BJ (cell line): ENCODE data around the gene ROR2. TPM values are rescaled to one million over a fixed set of nuclear protein-coding genes. Genes with fewer than 3 reads are reported as not detected.

Experiments used
- CTCF ChIA-PET: fragments of 350-600 bp; formaldehyde crosslinking; extraction: SDS; loops from one replicate; lab custom pipeline; 2021; ENCODE audit warnings: antibody characterized with exemption, inconsistent platforms; lab: Yijun Ruan, JAX
- POLR2A ChIA-PET: fragments of 300-600 bp; sonication (Branson Sonifier 250); formaldehyde crosslinking; extraction: SDS; loops from one replicate; lab custom pipeline; 2021; ENCODE audit warnings: antibody characterized with exemption; lab: Charles Lee
- DNase-seq: peaks from one replicate; pipeline ENCODE4 v3.0.0-alpha.2; 2011; ENCODE audit warnings: low read depth
- H3K27me3 ChIP-seq: 2 replicates; pipeline ENCODE4 v1.6.0; 2011; ENCODE audit warnings: low read length; ENCODE audit not compliant: control insufficient read depth, insufficient read depth
- H3K36me3 ChIP-seq: 2 replicates; pipeline ENCODE4 v1.5.1; 2011; ENCODE audit warnings: low read length; ENCODE audit not compliant: control insufficient read depth, insufficient read depth
- H3K4me3 ChIP-seq: 2 replicates; pipeline ENCODE4 v1.5.1; 2011; ENCODE audit warnings: low read depth, mild to moderate bottlenecking, control low read depth, low read length
- polyA plus RNA-seq: library from polyadenylated mRNA; depleted of rRNA; stranded (reverse); fragments of >200 nt; gene quantifications from 2 replicates; pipeline ENCODE4 v1.2.3, GENCODE V29; 2011
- TF ChIP-seq, protein P1 (sequence below): IDR thresholded peaks from 2 replicates; pipeline ENCODE4 v1.5.1; 2011; ENCODE audit warnings: low read depth, mild to moderate bottlenecking, control low read depth, inconsistent platforms, low read length, moderate library complexity; ENCODE audit not compliant: insufficient read depth

The ROR2 gene
- polyA plus RNA-seq, 1 experiment, result 1.1 TPM

DNA sequence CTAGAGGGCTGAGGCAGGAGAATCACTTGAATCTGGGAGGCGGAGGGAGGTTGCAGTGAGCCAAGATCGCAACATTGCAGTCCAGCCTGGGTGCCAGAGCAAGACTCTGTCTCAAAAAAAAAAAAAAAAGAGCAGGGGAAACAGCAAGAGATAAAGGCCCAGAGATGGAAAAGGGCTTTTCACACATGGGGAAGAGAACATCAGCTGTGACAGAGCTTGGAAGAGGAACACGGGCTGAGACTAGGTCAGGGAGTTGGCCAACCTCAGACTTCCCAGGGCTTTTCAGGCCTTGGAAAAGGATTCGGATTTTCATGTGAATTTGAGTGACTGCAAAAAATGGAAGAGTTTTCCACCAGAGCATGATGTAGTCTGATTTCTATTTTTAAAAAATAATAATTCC lies 294.4 kb downstream of the ROR2 start:
- H3K27me3 ChIP-seq, result peaks cover 2% of the 10 kb centered on the region
- H3K4me3 ChIP-seq, result no peak overlapping the region
- TF ChIP-seq, protein P1, sequence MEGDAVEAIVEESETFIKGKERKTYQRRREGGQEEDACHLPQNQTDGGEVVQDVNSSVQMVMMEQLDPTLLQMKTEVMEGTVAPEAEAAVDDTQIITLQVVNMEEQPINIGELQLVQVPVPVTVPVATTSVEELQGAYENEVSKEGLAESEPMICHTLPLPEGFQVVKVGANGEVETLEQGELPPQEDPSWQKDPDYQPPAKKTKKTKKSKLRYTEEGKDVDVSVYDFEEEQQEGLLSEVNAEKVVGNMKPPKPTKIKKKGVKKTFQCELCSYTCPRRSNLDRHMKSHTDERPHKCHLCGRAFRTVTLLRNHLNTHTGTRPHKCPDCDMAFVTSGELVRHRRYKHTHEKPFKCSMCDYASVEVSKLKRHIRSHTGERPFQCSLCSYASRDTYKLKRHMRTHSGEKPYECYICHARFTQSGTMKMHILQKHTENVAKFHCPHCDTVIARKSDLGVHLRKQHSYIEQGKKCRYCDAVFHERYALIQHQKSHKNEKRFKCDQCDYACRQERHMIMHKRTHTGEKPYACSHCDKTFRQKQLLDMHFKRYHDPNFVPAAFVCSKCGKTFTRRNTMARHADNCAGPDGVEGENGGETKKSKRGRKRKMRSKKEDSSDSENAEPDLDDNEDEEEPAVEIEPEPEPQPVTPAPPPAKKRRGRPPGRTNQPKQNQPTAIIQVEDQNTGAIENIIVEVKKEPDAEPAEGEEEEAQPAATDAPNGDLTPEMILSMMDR, result no peak
- CTCF ChIA-PET, result interaction anchor here (0.6 kb wide), 1 partner anchor 15 kb away, joined by 3 read pairs; no protein-coding TSS in a partner anchor
- H3K36me3 ChIP-seq, result no peaks in the 10 kb centered on the region
- no peak for DNase-seq
- POLR2A ChIA-PET, result interaction anchor here (0.7 kb wide), 1 partner anchor 692 kb away, joined by 5 read pairs; no protein-coding TSS in a partner anchor

DNA sequence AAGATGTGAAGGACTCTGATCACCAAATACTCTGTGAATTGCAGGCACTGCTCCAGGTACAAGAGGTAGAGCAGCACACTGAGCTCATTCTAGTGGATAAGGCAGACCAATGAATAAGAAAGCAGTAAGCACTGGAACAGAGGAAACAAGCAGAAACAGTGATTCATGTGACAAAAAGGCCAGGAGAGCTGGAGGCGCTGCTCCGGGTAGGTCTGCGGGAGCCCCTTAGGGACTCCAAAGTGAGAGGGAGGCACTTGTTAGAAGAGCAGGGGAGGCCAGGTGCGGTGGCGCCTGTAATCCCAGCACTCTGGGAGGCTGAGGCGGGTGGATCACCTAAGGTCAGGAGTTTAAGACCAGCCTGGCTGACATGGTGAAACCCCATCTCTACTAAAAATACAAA lies 294.8 kb downstream of the ROR2 start:
- no peak overlapping the region for H3K4me3 ChIP-seq
- TF ChIP-seq, protein P1, result no peak
- no peaks in the 10 kb centered on the region for H3K36me3 ChIP-seq
- no peak for DNase-seq
- peaks cover 2% of the 10 kb centered on the region for H3K27me3 ChIP-seq
- POLR2A ChIA-PET, result no interaction called here
- CTCF ChIA-PET, result no interaction called here

- POLR2A ChIA-PET, result interaction anchor here (0.6 kb wide), 1 partner anchor 14 kb away, joined by 4 read pairs; no protein-coding TSS in a partner anchor
- H3K27me3 ChIP-seq, result peaks cover 2% of the 10 kb centered on the region
- CTCF ChIA-PET, result interaction anchor here (0.7 kb wide), 1 partner anchor 222 kb away, joined by 3 read pairs; no protein-coding TSS in a partner anchor
- TF ChIP-seq, protein P1, result no peak
- no peak overlapping the region for H3K4me3 ChIP-seq
- no peaks in the 10 kb centered on the region for H3K36me3 ChIP-seq
- DNase-seq, result no peak
Observed at GRCh38 chr9:91654527-91654926, 295.5 kb downstream of the ROR2 start.

DNA sequence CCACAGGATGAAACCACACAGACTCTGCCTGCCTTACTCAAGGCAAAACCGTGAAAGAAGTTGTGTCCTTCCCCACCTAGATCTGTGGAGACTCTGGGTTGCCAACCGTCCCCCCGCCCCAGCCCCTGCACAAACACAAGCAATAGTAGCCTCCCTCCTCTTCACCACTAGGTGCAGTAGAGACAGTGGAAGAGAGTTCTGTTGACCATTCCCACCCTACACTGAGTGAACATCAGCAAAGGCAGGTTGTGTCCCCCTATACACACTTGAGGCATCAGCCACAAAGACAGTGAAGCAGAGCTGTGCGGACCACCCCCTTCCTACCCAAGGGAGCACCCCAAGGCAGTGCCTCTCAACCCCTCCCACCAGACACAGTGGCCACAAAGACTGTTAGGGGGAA lies 302.7 kb downstream of the ROR2 start:
- Histone ChIP-seq H3K4me3 (no peak overlapping the region), H3K27me3 (no peaks in the 10 kb centered on the region), H3K36me3 (no peaks in the 10 kb centered on the region)
- no peak for DNase-seq
- TF ChIP-seq, protein P1, result no peak
- ChIA-PET CTCF (no interaction called here), POLR2A (no interaction called here)

- Histone ChIP-seq H3K27me3 (no peaks in the 10 kb centered on the region), H3K4me3 (no peak overlapping the region), H3K36me3 (no peaks in the 10 kb centered on the region)
- DNase-seq, result no peak
- POLR2A ChIA-PET, result no interaction called here
- TF ChIP-seq, protein P1, result no peak
- CTCF ChIA-PET, result interaction anchor here (0.8 kb wide), 1 partner anchor 13 kb away, joined by 4 read pairs; no protein-coding TSS in a partner anchor
Observed at GRCh38 chr9:91646702-91647101, 303.3 kb downstream of the ROR2 start.
